ENCODE data around the gene FZR1.
A peak's percentile ranks its signal among the peaks of the same experiment; 100 is the strongest.

FZR1 gene

DNA sequence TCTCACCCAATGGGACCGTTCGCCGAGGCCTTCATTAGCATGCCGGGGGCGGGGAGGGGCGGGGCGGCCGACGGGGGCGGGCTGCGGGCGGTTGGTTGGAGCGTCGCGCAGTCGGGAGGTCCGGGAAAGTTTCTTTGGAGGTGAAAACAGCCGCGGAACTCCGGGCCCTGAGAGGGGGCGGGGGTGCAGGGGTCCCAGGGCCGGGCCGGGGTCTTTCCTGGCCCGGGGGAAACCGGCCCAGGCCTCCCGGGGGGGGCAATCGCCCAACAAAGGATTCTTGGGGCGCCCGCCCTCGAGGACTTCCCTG is 66.7 kb downstream of the FZR1 start, which contains the start of gene HMG20B:
HMG20B (plus strand) TSS at position 90 of the 307 bp plus-strand sequence. CDS start 366 bp downstream, outside the sequence.
- Mint-ChIP-seq H3K9me3 (no peaks in the 10 kb centered on the region), H3K27me3 (ENCODE audit: low read depth, poor library complexity) (peaks cover 38% of the 10 kb centered on the region), H3K4me1 (peaks cover 41% of the 10 kb centered on the region), H3K27ac (no peak within 1 kb of the TSS), H3K4me3 (peak within 1 kb of the TSS; percentile 79), H3K36me3 (ENCODE audit: low read depth) (peaks cover 20% of the 10 kb centered on the region)
- TF ChIP-seq, protein P1, sequence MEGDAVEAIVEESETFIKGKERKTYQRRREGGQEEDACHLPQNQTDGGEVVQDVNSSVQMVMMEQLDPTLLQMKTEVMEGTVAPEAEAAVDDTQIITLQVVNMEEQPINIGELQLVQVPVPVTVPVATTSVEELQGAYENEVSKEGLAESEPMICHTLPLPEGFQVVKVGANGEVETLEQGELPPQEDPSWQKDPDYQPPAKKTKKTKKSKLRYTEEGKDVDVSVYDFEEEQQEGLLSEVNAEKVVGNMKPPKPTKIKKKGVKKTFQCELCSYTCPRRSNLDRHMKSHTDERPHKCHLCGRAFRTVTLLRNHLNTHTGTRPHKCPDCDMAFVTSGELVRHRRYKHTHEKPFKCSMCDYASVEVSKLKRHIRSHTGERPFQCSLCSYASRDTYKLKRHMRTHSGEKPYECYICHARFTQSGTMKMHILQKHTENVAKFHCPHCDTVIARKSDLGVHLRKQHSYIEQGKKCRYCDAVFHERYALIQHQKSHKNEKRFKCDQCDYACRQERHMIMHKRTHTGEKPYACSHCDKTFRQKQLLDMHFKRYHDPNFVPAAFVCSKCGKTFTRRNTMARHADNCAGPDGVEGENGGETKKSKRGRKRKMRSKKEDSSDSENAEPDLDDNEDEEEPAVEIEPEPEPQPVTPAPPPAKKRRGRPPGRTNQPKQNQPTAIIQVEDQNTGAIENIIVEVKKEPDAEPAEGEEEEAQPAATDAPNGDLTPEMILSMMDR (IDR thresholded peaks at IDR 0.05), result no peak
- no peak for DNase-seq

DNA sequence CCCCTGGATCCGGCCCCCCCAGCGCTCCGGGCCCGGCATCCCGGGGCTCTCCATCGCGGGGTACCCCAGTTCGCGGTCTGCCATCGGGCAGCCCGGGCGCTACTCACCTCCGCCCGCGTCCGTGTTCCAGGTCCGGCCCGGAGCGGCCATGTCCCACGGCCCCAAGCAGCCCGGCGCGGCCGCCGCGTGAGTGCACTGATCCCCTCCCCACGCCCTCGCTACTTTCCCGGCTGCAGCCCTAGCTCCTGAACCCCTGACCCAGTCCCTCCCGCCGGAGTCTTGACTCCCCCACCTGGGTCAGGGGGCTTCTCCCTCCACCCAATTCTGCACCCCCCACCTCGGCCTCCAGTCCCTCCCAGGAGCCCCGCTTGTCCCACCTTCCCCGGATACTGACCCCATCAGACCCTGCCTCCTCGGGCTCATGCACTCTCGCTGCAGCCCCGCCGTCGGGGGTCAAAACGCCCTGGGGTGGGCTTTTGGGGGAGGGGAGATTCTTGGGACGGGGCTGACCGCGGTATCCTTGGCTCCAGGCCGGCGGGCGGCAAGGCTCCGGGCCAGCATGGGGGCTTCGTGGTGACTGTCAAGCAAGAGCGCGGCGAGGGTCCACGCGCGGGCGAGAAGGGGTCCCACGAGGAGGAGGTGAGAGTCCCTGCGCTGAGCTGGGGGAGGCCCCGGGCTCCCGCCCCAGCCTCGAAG is 67.2 kb downstream of the FZR1 start:
- peaks cover 41% of the 10 kb centered on the region for H3K4me1 Mint-ChIP-seq

DNA sequence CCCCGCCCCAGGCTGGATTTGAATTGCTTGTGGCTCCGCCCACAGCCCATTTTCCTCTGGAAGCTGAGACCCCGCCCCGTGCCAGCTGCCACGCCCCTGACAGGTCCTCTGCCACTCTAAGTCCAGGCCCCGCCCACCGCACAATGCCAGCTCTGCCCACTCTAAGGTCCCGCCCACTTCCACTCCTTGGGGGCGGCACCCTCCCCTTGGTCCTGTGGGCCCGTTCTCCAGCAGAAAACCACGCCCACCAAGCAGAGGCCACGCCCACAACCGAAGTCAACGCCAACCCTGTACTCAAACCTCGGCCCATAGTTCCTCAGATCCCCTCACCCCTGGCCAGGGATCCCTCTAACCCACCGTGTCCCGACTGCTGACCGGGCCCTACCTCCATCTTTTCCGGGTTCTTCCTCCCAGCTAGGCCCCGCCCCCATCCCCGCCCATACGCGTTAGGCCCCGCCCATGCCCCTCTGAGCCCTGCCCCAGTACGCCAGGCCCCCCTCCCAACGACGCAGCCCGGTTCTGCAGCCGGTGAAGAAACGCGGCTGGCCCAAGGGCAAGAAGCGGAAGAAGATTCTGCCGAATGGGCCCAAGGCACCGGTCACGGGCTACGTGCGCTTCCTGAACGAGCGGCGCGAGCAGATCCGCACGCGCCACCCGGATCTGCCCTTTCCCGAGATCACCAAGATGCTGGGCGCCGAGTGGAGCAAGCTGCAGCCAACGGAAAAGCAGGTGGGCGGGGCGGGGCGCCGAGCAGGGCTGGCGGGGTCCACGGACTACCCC is 67.9 kb downstream of the FZR1 start:
- Mint-ChIP-seq H3K36me3 (ENCODE audit: low read depth) (peaks cover 20% of the 10 kb centered on the region), H3K4me1 (peaks cover 36% of the 10 kb centered on the region), H3K4me3 (peak overlapping the region; percentile 79), H3K27me3 (ENCODE audit: low read depth, poor library complexity) (peaks cover 51% of the 10 kb centered on the region), H3K27ac (no peak overlapping the region), H3K9me3 (no peaks in the 10 kb centered on the region)
- peak; percentile 94 for DNase-seq
- TF ChIP-seq, protein P1 (IDR thresholded peaks at IDR 0.05), result no peak

More for the DNA sequence above, 67.2 kb downstream of the FZR1 start:
- DNase-seq, result peak; percentile 54
- Mint-ChIP-seq H3K4me3 (peak overlapping the region; percentile 79), H3K9me3 (no peaks in the 10 kb centered on the region), H3K27me3 (ENCODE audit: low read depth, poor library complexity) (peaks cover 43% of the 10 kb centered on the region), H3K36me3 (ENCODE audit: low read depth) (peaks cover 20% of the 10 kb centered on the region), H3K27ac (no peak overlapping the region)
- TF ChIP-seq, protein P1 (IDR thresholded peaks at IDR 0.05), result no peak

DNA sequence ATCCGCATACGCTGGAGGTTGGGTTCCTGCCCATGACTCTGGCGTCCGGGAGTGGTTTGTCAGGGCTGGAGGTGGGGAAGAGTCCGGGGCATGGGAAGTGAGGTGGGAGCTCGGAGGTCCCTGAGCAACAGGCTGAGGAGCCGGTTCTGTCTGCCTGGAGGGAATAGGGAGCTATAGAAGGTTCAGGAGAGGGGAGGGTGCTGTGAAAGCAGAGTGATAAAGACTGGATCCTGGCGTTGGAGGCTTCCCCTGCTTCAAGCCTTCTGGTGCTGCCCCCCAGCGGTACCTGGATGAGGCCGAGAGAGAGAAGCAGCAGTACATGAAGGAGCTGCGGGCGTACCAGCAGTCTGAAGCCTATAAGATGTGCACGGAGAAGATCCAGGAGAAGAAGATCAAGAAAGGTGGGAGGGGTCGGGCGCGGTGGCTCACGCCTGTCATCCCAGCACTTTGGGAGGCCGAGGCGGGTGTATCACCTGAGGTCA is 69.2 kb downstream of the FZR1 start:
- H3K27ac Mint-ChIP-seq, result no peak overlapping the region
- peak; percentile 45 for DNase-seq

DNA sequence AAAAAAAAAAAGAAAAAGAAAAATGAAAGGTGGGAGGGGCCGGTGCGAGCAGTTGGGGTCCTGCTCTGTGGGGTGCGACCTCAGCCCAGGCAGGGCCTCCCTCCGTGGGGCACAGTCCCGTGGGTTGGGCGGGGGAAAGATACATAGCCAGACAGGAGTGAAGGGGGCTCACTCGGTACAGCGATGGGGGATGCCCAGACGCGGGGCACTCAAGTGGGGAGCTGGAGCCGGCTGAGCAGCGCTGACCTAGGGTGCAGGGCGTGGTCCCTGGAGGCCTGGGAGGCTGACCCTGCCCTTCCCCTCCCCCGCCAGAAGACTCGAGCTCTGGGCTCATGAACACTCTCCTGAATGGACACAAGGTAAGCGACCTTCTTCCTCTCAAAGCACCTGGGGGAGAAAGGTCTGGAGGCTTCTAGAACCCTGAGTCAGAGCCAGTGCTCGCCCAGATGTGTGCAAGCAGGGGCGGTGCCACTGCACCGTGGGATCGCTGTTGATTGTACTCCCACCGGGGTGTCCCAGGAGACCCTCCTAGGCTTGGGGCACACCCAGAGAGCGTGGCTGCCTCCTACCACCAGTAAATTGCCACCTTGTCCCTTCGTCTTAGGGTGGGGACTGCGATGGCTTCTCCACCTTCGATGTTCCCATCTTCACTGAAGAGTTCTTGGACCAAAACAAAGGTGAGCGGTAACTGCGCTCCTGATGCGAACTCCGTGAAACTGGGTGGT is 70.0 kb downstream of the FZR1 start:
- H3K27ac Mint-ChIP-seq, result no peak overlapping the region
- H3K9me3 Mint-ChIP-seq, result no peaks in the 10 kb centered on the region
- H3K27me3 Mint-ChIP-seq (ENCODE audit: low read depth, poor library complexity), result peaks cover 70% of the 10 kb centered on the region
- no peak for DNase-seq
- H3K36me3 Mint-ChIP-seq (ENCODE audit: low read depth), result peaks cover 20% of the 10 kb centered on the region
- H3K4me1 Mint-ChIP-seq, result peaks cover 28% of the 10 kb centered on the region
- H3K4me3 Mint-ChIP-seq, result peak overlapping the region; percentile 75
- TF ChIP-seq, protein P1 (IDR thresholded peaks at IDR 0.05), result no peak

More for the DNA sequence above, 69.2 kb downstream of the FZR1 start:
- TF ChIP-seq, protein P1 (IDR thresholded peaks at IDR 0.05), result no peak
- Mint-ChIP-seq H3K36me3 (ENCODE audit: low read depth) (peaks cover 20% of the 10 kb centered on the region), H3K4me1 (peaks cover 33% of the 10 kb centered on the region), H3K9me3 (no peaks in the 10 kb centered on the region), H3K27me3 (ENCODE audit: low read depth, poor library complexity) (peaks cover 63% of the 10 kb centered on the region), H3K4me3 (peak overlapping the region; percentile 75)

All from nephron progenitor cell (in vitro differentiated cells).